Upper lobe of right lung (tissue), 1 donor: ENCODE results near the gene MIF. TPM values are rescaled to one million over a fixed set of nuclear protein-coding genes. Genes with fewer than 3 reads are reported as not detected.
"Not testable (repeated sequence)": the region's sequence is repeated elsewhere in the genome, so short reads cannot be mapped to it uniquely, and the experiment has no call there.

Experiments
- ATAC-seq: fragments of 200-7000 bp; cut with Tn5 transposase; one replicate; pipeline ENCODE4 v1.9.1; 2020; ENCODE audit warnings: mild to moderate bottlenecking, moderate library complexity
- DNase-seq: peaks from one replicate; pipeline ENCODE4 v3.0.0-alpha.2; 2020
- H3K27ac ChIP-seq: fragments of 200-600 bp; one replicate; pipeline ENCODE4 v1.8.0; 2022
- H3K27me3 ChIP-seq: fragments of 200-600 bp; one replicate; pipeline ENCODE4 v1.8.0; 2022; ENCODE audit warnings: mild to moderate bottlenecking
- H3K36me3 ChIP-seq: fragments of 200-600 bp; one replicate; pipeline ENCODE4 v1.8.0; 2022
- H3K4me1 ChIP-seq: fragments of 200-600 bp; one replicate; pipeline ENCODE4 v1.8.0; 2022
- H3K4me3 ChIP-seq: fragments of 200-600 bp; one replicate; pipeline ENCODE4 v1.8.0; 2022; ENCODE audit warnings: mild to moderate bottlenecking
- H3K9me3 ChIP-seq: fragments of 200-600 bp; one replicate; pipeline ENCODE4 v1.8.0; 2022
- intact Hi-C: fragments of 100-400 bp; cut with DNase I; formaldehyde crosslinking; loops from one replicate; pipeline ENCODE4 v1.11.0; 2022
- total RNA-seq: library from RNA; stranded (reverse); fragmentation: NEBNext Ultra II Directional; extraction: Animal tissue kit (Norgen Biotek cat#: 25700); gene quantifications from one replicate; pipeline ENCODE4 v1.2.1, GENCODE V29; 2021
- TF ChIP-seq, protein P1 (sequence below): fragments of 200-600 bp; IDR thresholded peaks from one replicate; pipeline ENCODE4 v1.8.0; 2022; ENCODE audit warnings: antibody characterized with exemption
- donor health status: DM: no; HTN: yes; CAD: no; lungs with severe emphysema.

MIF gene
- total RNA-seq, 1 donor from 2014 or later, result 236 TPM

DNA sequence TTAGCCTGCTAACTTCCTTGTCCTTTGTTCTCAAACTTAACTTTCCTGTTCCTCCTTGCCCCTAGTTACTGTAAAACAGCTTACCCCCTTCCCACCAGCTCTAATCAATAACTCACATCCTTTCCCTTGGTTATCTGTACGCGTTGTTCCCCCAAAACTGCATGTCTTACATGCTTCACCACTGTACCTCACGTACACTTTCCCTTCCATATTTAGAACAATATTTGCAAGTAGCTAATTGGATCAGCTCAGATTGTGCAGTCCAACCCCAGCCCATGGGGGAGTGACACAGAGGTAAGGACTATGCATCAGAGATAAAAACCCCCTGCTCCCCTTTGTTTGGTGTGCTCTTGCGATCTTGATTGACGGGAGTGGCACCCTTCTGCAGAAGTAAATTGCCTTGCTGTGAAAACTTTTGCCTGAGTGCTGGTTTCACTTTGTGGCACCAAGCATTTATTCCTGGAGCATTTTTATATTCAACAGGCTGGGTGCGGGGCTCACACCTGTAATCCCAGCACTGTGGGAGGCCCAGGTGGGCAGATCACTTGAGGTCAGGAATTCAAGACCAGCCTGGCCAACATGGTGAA is 30.9 kb downstream of the MIF start:
- Histone ChIP-seq H3K4me3 (no peak overlapping the region), H3K36me3 (peaks cover 7% of the 10 kb centered on the region), H3K9me3 (peaks cover 5% of the 10 kb centered on the region), H3K27ac (no peak overlapping the region), H3K27me3 (no peaks in the 10 kb centered on the region), H3K4me1 (no peaks in the 10 kb centered on the region)
- no peak for ATAC-seq
- intact Hi-C loops, result no loop called here
- DNase-seq, result no peak
- TF ChIP-seq, protein P1, sequence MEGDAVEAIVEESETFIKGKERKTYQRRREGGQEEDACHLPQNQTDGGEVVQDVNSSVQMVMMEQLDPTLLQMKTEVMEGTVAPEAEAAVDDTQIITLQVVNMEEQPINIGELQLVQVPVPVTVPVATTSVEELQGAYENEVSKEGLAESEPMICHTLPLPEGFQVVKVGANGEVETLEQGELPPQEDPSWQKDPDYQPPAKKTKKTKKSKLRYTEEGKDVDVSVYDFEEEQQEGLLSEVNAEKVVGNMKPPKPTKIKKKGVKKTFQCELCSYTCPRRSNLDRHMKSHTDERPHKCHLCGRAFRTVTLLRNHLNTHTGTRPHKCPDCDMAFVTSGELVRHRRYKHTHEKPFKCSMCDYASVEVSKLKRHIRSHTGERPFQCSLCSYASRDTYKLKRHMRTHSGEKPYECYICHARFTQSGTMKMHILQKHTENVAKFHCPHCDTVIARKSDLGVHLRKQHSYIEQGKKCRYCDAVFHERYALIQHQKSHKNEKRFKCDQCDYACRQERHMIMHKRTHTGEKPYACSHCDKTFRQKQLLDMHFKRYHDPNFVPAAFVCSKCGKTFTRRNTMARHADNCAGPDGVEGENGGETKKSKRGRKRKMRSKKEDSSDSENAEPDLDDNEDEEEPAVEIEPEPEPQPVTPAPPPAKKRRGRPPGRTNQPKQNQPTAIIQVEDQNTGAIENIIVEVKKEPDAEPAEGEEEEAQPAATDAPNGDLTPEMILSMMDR, result no peak

DNA sequence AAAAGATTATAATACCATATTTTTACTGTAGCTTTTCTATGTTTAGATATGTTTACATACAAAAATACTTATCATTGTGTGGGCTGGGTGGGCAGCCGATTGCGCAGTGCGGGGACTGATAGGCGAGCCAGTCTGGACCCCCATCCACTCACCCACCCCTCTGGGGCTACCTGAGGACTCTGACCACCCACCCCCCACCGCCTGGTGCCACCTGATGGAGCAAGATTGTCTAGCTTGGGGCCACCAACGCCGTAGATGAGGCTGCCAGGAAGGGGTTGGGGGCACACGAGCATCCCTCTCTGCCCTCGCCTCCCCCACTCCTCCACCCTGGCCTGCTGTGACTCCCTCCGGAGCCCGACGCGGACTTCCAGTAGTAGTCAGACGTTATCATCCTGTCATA is 32.4 kb downstream of the MIF start:
- TF ChIP-seq, protein P1, result no peak
- DNase-seq (no peak), ATAC-seq (peak; percentile 23)
- Histone ChIP-seq H3K27ac (no peak overlapping the region), H3K36me3 (peaks cover 7% of the 10 kb centered on the region), H3K4me3 (no peak overlapping the region), H3K27me3 (no peaks in the 10 kb centered on the region), H3K4me1 (no peaks in the 10 kb centered on the region), H3K9me3 (peaks cover 5% of the 10 kb centered on the region)
- intact Hi-C loops, result no loop called here

- peak overlapping the region; percentile 4 for H3K27ac ChIP-seq
- no peaks in the 10 kb centered on the region for H3K27me3 ChIP-seq
- TF ChIP-seq, protein P1, result no peak
- no peaks in the 10 kb centered on the region for H3K9me3 ChIP-seq
- DNase-seq (no peak), ATAC-seq (peak; percentile 89)
- no peak overlapping the region for H3K4me3 ChIP-seq
- H3K36me3 ChIP-seq, result no peaks in the 10 kb centered on the region
- H3K4me1 ChIP-seq, result no peaks in the 10 kb centered on the region
- intact Hi-C loops, result no loop called here
These were observed 44.3 kb downstream of the MIF start for GRCh38 chr22:23938328-23939016.

DNA sequence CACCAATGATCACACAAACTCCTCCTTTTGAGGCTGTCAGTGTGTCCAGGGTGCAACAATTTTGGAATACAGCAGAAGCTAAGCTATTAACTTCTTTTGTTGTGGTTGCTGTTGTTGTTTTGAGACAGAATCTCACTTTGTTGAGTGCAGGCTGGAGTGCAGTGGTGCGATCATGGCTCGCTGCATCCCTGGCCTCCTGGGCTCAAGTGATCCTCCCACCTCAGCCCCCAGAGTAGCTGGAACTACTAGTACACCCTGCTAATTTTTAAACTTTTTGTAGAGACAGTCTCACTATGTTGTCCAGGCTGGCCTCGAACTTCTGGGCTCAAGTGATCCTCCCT is 44.8 kb downstream of the MIF start:
- Histone ChIP-seq H3K27ac (peak overlapping the region; percentile 4), H3K27me3 (no peaks in the 10 kb centered on the region), H3K4me3 (no peak overlapping the region), H3K4me1 (no peaks in the 10 kb centered on the region), H3K36me3 (no peaks in the 10 kb centered on the region), H3K9me3 (no peaks in the 10 kb centered on the region)
- ATAC-seq (peak; percentile 8), DNase-seq (no peak)
- intact Hi-C loops, result no loop called here
- TF ChIP-seq, protein P1, result no peak

GRCh38 chr22:23940166-23940565 is 46.0 kb downstream of the MIF start:
- H3K36me3 ChIP-seq, ATAC-seq, H3K27me3 ChIP-seq, H3K4me3 ChIP-seq, DNase-seq, intact Hi-C loops, H3K4me1 ChIP-seq, H3K27ac ChIP-seq, H3K9me3 ChIP-seq: not testable (repeated sequence)

Other genes starting within 250 kb of the MIF start
- gene RGL4, start 203.4 kb upstream of the MIF start, total RNA-seq, result 1.2 TPM
- gene ZNF70, start 143.3 kb upstream of the MIF start, total RNA-seq, result 6.1 TPM
- gene VPREB3, start 140.0 kb upstream of the MIF start, total RNA-seq, result not detected
- gene C22orf15, start 131.4 kb upstream of the MIF start, total RNA-seq, result not detected
- 102 TPM for gene CHCHD10, start 126.4 kb upstream of the MIF start, total RNA-seq
- 1.9 TPM for gene MMP11, start 121.5 kb upstream of the MIF start, total RNA-seq
- 59.6 TPM for gene SMARCB1, start 107.4 kb upstream of the MIF start, total RNA-seq
- 3.8 TPM for gene DERL3, start 55.4 kb upstream of the MIF start, total RNA-seq
- 13.2 TPM for gene SLC2A11, start 36.5 kb upstream of the MIF start, total RNA-seq
- 9.8 TPM for gene GSTT2B, start 66.8 kb downstream of the MIF start, total RNA-seq
- gene DDTL, start 72.5 kb downstream of the MIF start, total RNA-seq, result 2.5 TPM
- 88.7 TPM for gene DDT, start 80.1 kb downstream of the MIF start, total RNA-seq
- 1.1 TPM for gene GSTT2, start 85.8 kb downstream of the MIF start, total RNA-seq
- not detected for gene GSTT4, start 111.1 kb downstream of the MIF start, total RNA-seq
- 92.0 TPM for gene CABIN1, start 116.9 kb downstream of the MIF start, total RNA-seq